OCI-LY7 (cell line): ENCODE data around the gene BTBD7. TPM values are rescaled to one million over a fixed set of nuclear protein-coding genes. Genes with fewer than 3 reads are reported as not detected.
A peak's percentile ranks its signal among the peaks of the same experiment; 100 is the strongest.

Experiments
- BruUV-seq: library from RNA; stranded (reverse); fragments of 400-500 nt; replicated peaks from 2 replicates; lab custom pipeline; 2021; lab: Mats Ljungman, UMichigan
- CTCF ChIA-PET: fragments of 300-600 bp; sonication (Branson Sonifier 250); formaldehyde crosslinking; loops from one replicate; lab custom pipeline; 2022; ENCODE audit warnings: antibody characterized with exemption; ENCODE audit not compliant: unreplicated experiment; lab: Charles Lee
- POLR2A ChIA-PET: fragments of 300-600 bp; sonication (Branson Sonifier 250); formaldehyde crosslinking; loops from one replicate; lab custom pipeline; 2022; ENCODE audit warnings: antibody characterized with exemption; lab: Charles Lee
- DNase-seq: peaks from one replicate; pipeline ENCODE4 v3.0.0-alpha.2; 2015; ENCODE audit warnings: low spot score
- H2AFZ ChIP-seq: fragments of 200-600 bp; sonication (generic), shearing (Covaris generic); 2 replicates; pipeline ENCODE4 v1.6.1; 2014; ENCODE audit warnings: mild to moderate bottlenecking, antibody characterized with exemption, low read length, moderate library complexity
- H3K27ac ChIP-seq: fragments of 200-600 bp; sonication (generic); 2 replicates; pipeline ENCODE4 v1.5.1; 2014; ENCODE audit warnings: mixed run types, low read depth, mild to moderate bottlenecking, moderate library complexity, low read length, inconsistent platforms; ENCODE audit not compliant: poor library complexity, severe bottlenecking
- H3K36me3 ChIP-seq: fragments of 200-600 bp; sonication (generic); 2 replicates; pipeline ENCODE4 v1.6.1; 2014; ENCODE audit warnings: mild to moderate bottlenecking, antibody characterized with exemption, low read length, moderate library complexity, mixed read lengths; ENCODE audit not compliant: insufficient read depth
- H3K4me1 ChIP-seq: fragments of 200-600 bp; sonication (generic); 2 replicates; pipeline ENCODE4 v1.5.1; 2014; ENCODE audit warnings: mild to moderate bottlenecking, low read length; ENCODE audit not compliant: insufficient read depth, poor library complexity, severe bottlenecking
- H3K4me2 ChIP-seq: fragments of 200-600 bp; sonication (generic); 2 replicates; pipeline ENCODE4 v1.6.1; 2014; ENCODE audit warnings: mild to moderate bottlenecking, low read length
- H3K4me3 ChIP-seq: fragments of 200-600 bp; sonication (generic); 2 replicates; pipeline ENCODE4 v1.5.1; 2014; ENCODE audit warnings: mild to moderate bottlenecking, low read depth, low read length; ENCODE audit not compliant: poor library complexity, severe bottlenecking
- H3K79me2 ChIP-seq: fragments of 200-600 bp; sonication (generic); 2 replicates; pipeline ENCODE4 v1.6.1; 2016; ENCODE audit warnings: low read depth, mild to moderate bottlenecking, low read length, moderate library complexity, mixed read lengths; ENCODE audit not compliant: insufficient read depth
- H3K9me2 ChIP-seq: fragments of 200-600 bp; sonication (generic); 2 replicates; pipeline ENCODE4 v1.6.1; 2016; ENCODE audit warnings: mild to moderate bottlenecking, low read length, mixed read lengths; ENCODE audit not compliant: insufficient read depth
- H3K9me3 ChIP-seq: fragments of 200-600 bp; sonication (generic); 2 replicates; pipeline ENCODE4 v1.6.1; 2014; ENCODE audit warnings: mild to moderate bottlenecking, mixed run types, low read length, mixed read lengths
- H4K20me1 ChIP-seq: fragments of 200-600 bp; sonication (generic); 2 replicates; pipeline ENCODE4 v1.6.1; 2014; ENCODE audit warnings: mild to moderate bottlenecking, antibody characterized with exemption, low read length, moderate library complexity, mixed read lengths; ENCODE audit not compliant: insufficient read depth
- CTCF ChIP-seq: fragments of 200-600 bp; sonication (generic); conservative IDR thresholded peaks from 2 replicates; pipeline ENCODE4 v1.5.1; 2014; ENCODE audit warnings: mild to moderate bottlenecking, antibody characterized with exemption, low read length, moderate library complexity, mixed read lengths
- EZH2phosphoT487 ChIP-seq: fragments of 200-600 bp; sonication (generic); IDR thresholded peaks from 2 replicates; pipeline ENCODE4 v1.6.1; 2018; ENCODE audit warnings: low read depth, borderline replicate concordance, mild to moderate bottlenecking, mixed run types, antibody characterized with exemption, low read length, moderate library complexity, mixed read lengths
- intact Hi-C: fragments of 100-400 bp; cut with micrococcal nuclease; formaldehyde crosslinking; loops from one replicate; pipeline ENCODE4 v1.10.0; 2022; ENCODE audit not compliant: unreplicated experiment
- total RNA-seq, 2 experiments: library from RNA; depleted of rRNA in 1 of 2; stranded (reverse); fragments of >200 nt in 1 of 2; shearing (Covaris generic) in 1 of 2; gene quantifications; 2 replicates each; pipeline ENCODE4 v1.2.3, GENCODE V29; 2014 to 2022

The BTBD7 gene
- total RNA-seq, 2 experiments from 2014 or later, result 9.7 to 19.6 TPM

DNA sequence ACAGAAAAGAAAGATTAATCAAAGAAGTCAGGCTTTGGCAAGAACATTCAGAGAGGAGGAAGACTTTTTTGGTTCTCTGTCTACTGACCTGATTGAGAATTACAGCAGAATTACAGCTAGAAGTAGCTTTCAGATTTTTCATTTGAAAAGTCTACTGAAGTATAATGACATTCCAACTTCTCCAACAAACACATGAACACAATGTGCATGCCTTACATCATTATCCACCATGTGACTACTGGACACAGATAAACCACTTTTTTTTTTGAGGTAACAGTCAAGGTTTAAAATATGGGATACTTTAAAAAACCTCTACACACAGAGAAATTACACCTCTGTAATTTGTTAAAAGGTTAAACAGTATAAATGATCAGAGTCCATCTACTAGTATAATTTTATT lies 12.3 kb downstream of the BTBD7 start:
- Histone ChIP-seq H3K4me3 (no peak overlapping the region), H4K20me1 (no peaks in the 10 kb centered on the region), H3K36me3 (peaks cover 41% of the 10 kb centered on the region), H3K9me2 (no peaks in the 10 kb centered on the region), H2AFZ (no peak overlapping the region), H3K9me3 (no peaks in the 10 kb centered on the region), H3K4me2 (peak overlapping the region; percentile 33; the same call in 1 of the 2 replicates), H3K79me2 (peaks cover 54% of the 10 kb centered on the region), H3K27ac (no peak overlapping the region), H3K4me1 (peaks cover 11% of the 10 kb centered on the region)
- no TSS peak for BruUV-seq
- intact Hi-C loops, result no loop called here
- POLR2A ChIA-PET, result interaction anchor here (0.6 kb wide), 1 partner anchor 10 kb away, joined by 3 read pairs; no protein-coding TSS in a partner anchor
- CTCF ChIA-PET, result no interaction called here
- no peak for TF ChIP-seq CTCF
- no peak for TF ChIP-seq EZH2phosphoT487
- no peak for DNase-seq

DNA sequence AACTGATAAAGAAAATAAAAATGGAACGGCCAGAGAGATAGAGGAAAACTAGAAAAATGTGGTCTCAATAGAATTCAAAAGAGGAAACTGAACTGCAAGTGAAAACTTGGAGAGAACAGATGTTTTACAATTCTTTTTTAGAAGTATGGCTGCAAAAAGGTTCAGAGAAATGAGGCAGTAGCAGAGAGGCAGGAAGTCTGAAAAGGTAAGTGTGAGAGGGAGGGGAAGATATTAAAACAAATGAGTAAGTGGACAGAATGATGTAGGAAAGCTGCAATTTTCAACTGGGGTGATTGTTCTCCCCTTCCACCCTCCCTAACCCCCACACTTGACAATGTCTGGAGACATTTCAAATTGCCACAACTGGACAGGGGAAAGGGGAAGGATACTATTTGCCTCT lies 12.9 kb downstream of the BTBD7 start:
- no peak overlapping the region for H2AFZ ChIP-seq
- no peaks in the 10 kb centered on the region for H3K9me2 ChIP-seq
- intact Hi-C loops, result no loop called here
- no peak overlapping the region for H3K4me3 ChIP-seq
- H3K4me1 ChIP-seq, result peaks cover 11% of the 10 kb centered on the region
- ChIA-PET CTCF (no interaction called here), POLR2A (interaction anchor here (0.6 kb wide), 1 partner anchor 9 kb away, joined by 3 read pairs; no protein-coding TSS in a partner anchor)
- no peak for DNase-seq
- BruUV-seq, result no TSS peak
- no peaks in the 10 kb centered on the region for H4K20me1 ChIP-seq
- H3K4me2 ChIP-seq, result peak overlapping the region; percentile 33; the same call in 1 of the 2 replicates
- no peak for TF ChIP-seq EZH2phosphoT487
- TF ChIP-seq CTCF, result no peak
- no peaks in the 10 kb centered on the region for H3K9me3 ChIP-seq
- no peak overlapping the region for H3K27ac ChIP-seq
- peaks cover 50% of the 10 kb centered on the region for H3K79me2 ChIP-seq
- H3K36me3 ChIP-seq, result peaks cover 41% of the 10 kb centered on the region

GRCh38 chr14:93319494-93319893 lies 13.3 kb downstream of the BTBD7 start:
- Histone ChIP-seq H3K4me3 (no peak overlapping the region), H4K20me1 (no peaks in the 10 kb centered on the region), H3K9me3 (no peaks in the 10 kb centered on the region), H3K27ac (no peak overlapping the region), H3K36me3 (peaks cover 39% of the 10 kb centered on the region), H3K4me1 (peaks cover 11% of the 10 kb centered on the region), H2AFZ (no peak overlapping the region), H3K4me2 (no peak overlapping the region), H3K9me2 (no peaks in the 10 kb centered on the region), H3K79me2 (peaks cover 47% of the 10 kb centered on the region)
- intact Hi-C loops, result no loop called here
- BruUV-seq, result no TSS peak
- CTCF ChIA-PET, result no interaction called here
- POLR2A ChIA-PET, result no interaction called here
- DNase-seq, result no peak
- TF ChIP-seq EZH2phosphoT487, result no peak
- no peak for TF ChIP-seq CTCF
